DOHH2 (cell line): ENCODE measurements around the gene MYO7B.

Experiments used
- H3F3A ChIP-seq: fragments of 200-600 bp; sonication (generic), shearing (Covaris generic); 2 replicates; pipeline ENCODE4 v1.6.0; 2016; ENCODE audit warnings: antibody characterized with exemption, mild to moderate bottlenecking; ENCODE audit not compliant: control insufficient read depth, insufficient read depth
- H3K27ac ChIP-seq: fragments of 200-600 bp; sonication (generic); 2 replicates; pipeline ENCODE4 v1.5.1; 2014; ENCODE audit warnings: low read depth, mild to moderate bottlenecking, low read length, moderate library complexity
- H3K27me3 ChIP-seq: fragments of 200-600 bp; sonication (generic); 2 replicates; pipeline ENCODE4 v1.6.1; 2014; ENCODE audit warnings: mild to moderate bottlenecking, low read length, mixed read lengths; ENCODE audit not compliant: control insufficient read depth
- H3K36me3 ChIP-seq: fragments of 200-600 bp; sonication (generic); 2 replicates; pipeline ENCODE4 v1.6.1; 2014; ENCODE audit warnings: mild to moderate bottlenecking, low read length, moderate library complexity, mixed read lengths; ENCODE audit not compliant: control insufficient read depth
- H3K4me1 ChIP-seq: fragments of 200-600 bp; sonication (generic); 2 replicates; pipeline ENCODE4 v1.6.1; 2014; ENCODE audit warnings: mild to moderate bottlenecking, low read length, mixed read lengths; ENCODE audit not compliant: control insufficient read depth
- H3K4me2 ChIP-seq: fragments of 200-600 bp; sonication (generic); 2 replicates; pipeline ENCODE4 v1.6.0; 2014; ENCODE audit warnings: mild to moderate bottlenecking, low read length, moderate library complexity
- H3K4me3 ChIP-seq: fragments of 200-600 bp; sonication (generic); 2 replicates; pipeline ENCODE4 v1.5.1; 2014; ENCODE audit warnings: mild to moderate bottlenecking, low read length, mixed read lengths
- H3K79me2 ChIP-seq: fragments of 200-600 bp; sonication (generic); 2 replicates; pipeline ENCODE4 v1.6.1; 2014; ENCODE audit warnings: mild to moderate bottlenecking, low read length, mixed read lengths; ENCODE audit not compliant: control insufficient read depth
- H3K9me2 ChIP-seq: fragments of 200-600 bp; sonication (generic); replicated peaks from 2 replicates; pipeline ENCODE4 v1.6.1; 2014; ENCODE audit warnings: mild to moderate bottlenecking, low read length, mixed read lengths; ENCODE audit not compliant: control insufficient read depth
- H3K9me3 ChIP-seq: fragments of 200-600 bp; sonication (generic); 2 replicates; pipeline ENCODE4 v1.6.1; 2014; ENCODE audit warnings: antibody characterized with exemption, low read length, mixed read lengths; ENCODE audit not compliant: control insufficient read depth, insufficient read depth
- H4K20me1 ChIP-seq: fragments of 200-600 bp; sonication (generic); 2 replicates; pipeline ENCODE4 v1.6.0; 2014; ENCODE audit warnings: low read depth, mild to moderate bottlenecking, antibody characterized with exemption, low read length, moderate library complexity; ENCODE audit not compliant: control insufficient read depth, insufficient read depth
- EZH2phosphoT487 ChIP-seq: fragments of 200-600 bp; sonication (generic); IDR thresholded peaks from 2 replicates; pipeline ENCODE4 v1.6.1; 2017; ENCODE audit warnings: borderline replicate concordance, mild to moderate bottlenecking, antibody characterized with exemption, low read length, moderate library complexity, mixed read lengths
- TF ChIP-seq, protein P1 (sequence below): fragments of 200-600 bp; sonication (generic); IDR thresholded peaks from one replicate; pipeline ENCODE4 v1.5.1; 2014; ENCODE audit warnings: antibody characterized with exemption, mild to moderate bottlenecking, low read depth, low read length; ENCODE audit not compliant: poor library complexity, severe bottlenecking

MYO7B gene

GRCh38 chr2:127579231-127579630, 43.7 kb downstream of the MYO7B start:
- no peaks in the 10 kb centered on the region for H3K36me3 ChIP-seq
- H4K20me1 ChIP-seq: no peaks in the 10 kb centered on the region
- peaks cover 8% of the 10 kb centered on the region for H3F3A ChIP-seq
- no peak overlapping the region for H3K27ac ChIP-seq
- H3K4me3 ChIP-seq: no peak overlapping the region
- 0 out of 2 replicates have a peak, but pooled peaks cover 2% of the 10 kb centered on the region for H3K27me3 ChIP-seq
- no peaks in the 10 kb centered on the region for H3K9me3 ChIP-seq
- H3K79me2 ChIP-seq: no peaks in the 10 kb centered on the region
- no peaks in the 10 kb centered on the region for H3K9me2 ChIP-seq
- no peak overlapping the region for H3K4me2 ChIP-seq
- TF ChIP-seq EZH2phosphoT487: no peak
- TF ChIP-seq, protein P1, sequence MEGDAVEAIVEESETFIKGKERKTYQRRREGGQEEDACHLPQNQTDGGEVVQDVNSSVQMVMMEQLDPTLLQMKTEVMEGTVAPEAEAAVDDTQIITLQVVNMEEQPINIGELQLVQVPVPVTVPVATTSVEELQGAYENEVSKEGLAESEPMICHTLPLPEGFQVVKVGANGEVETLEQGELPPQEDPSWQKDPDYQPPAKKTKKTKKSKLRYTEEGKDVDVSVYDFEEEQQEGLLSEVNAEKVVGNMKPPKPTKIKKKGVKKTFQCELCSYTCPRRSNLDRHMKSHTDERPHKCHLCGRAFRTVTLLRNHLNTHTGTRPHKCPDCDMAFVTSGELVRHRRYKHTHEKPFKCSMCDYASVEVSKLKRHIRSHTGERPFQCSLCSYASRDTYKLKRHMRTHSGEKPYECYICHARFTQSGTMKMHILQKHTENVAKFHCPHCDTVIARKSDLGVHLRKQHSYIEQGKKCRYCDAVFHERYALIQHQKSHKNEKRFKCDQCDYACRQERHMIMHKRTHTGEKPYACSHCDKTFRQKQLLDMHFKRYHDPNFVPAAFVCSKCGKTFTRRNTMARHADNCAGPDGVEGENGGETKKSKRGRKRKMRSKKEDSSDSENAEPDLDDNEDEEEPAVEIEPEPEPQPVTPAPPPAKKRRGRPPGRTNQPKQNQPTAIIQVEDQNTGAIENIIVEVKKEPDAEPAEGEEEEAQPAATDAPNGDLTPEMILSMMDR: no peak
- H3K4me1 ChIP-seq: peaks cover 48% of the 10 kb centered on the region

DNA sequence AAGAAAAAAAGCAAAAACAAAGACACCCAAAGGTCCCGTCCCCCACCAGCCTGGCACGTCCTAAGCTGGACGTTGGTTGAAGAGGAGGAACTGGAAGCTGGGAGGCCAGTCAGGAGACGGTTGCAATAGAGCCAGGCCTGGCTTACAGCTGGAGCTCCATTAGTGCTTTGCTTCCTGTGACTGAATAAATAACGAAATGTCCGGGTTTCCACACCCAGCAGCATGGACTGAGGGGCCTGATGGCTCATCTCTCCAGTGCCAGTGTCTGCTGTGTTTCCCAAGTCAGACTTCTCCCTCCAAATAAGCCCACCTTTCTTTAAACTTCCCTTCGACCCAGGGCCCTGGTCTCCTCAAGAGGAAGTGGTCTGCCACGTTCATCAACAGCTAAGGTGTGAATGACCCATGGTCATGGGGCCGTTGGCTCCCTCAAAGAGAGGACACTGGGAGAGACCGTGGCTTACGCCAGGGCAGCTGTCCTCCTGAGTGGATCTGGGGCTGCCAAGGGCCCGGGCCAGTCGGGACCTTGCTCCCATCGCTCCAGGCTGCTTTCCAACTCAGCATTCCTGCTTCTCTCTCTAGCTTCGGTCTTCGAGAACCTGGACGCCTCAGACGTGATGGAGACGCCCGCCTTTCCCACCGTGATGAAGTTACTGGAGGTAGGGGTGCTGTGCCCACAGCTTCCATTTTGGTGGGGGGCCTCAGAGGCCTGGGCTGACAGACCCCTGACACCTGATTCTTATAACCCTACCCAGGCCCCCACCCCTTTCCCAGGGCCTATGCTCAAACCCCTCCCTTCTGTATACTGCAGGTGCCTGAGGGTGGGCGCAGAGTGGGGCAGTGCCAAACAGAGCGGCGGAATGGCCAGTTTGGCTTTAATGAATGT, 44.9 kb downstream of the MYO7B start:
- H3K4me2 ChIP-seq: no peak overlapping the region
- H3K9me2 ChIP-seq: no peaks in the 10 kb centered on the region
- H3K4me3 ChIP-seq: no peak overlapping the region
- peaks cover 1% of the 10 kb centered on the region; the same call in 1 of the 2 replicates for H3K27me3 ChIP-seq
- no peaks in the 10 kb centered on the region for H3K9me3 ChIP-seq
- H3K4me1 ChIP-seq: peaks cover 39% of the 10 kb centered on the region
- peaks cover 4% of the 10 kb centered on the region for H3F3A ChIP-seq
- H3K79me2 ChIP-seq: no peaks in the 10 kb centered on the region
- H4K20me1 ChIP-seq: no peaks in the 10 kb centered on the region
- no peaks in the 10 kb centered on the region for H3K36me3 ChIP-seq
- H3K27ac ChIP-seq: no peak overlapping the region
- TF ChIP-seq EZH2phosphoT487: no peak
- TF ChIP-seq, protein P1: no peak

DNA sequence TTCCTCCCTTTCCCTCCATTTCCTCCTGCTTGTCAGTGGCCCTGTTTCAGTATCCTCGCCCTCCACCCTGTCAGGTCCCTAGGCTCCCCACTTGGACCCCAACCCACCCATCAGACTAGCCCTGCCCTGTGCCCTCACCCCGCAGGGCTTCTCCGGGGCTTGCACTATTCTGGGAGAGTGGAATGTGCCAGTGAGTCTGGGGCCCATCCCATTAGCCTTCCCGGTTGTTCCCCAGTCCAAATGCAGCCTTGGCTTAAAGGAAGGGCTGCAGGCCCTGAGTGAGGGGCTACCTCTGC, 45.5 kb downstream of the MYO7B start:
- Histone ChIP-seq H3K9me2 (no peaks in the 10 kb centered on the region), H3K79me2 (no peaks in the 10 kb centered on the region), H3K4me2 (no peak overlapping the region), H3F3A (no peaks in the 10 kb centered on the region), H3K27me3 (peaks cover 5% of the 10 kb centered on the region; the same call in 1 of the 2 replicates), H3K9me3 (no peaks in the 10 kb centered on the region), H3K27ac (no peak overlapping the region), H3K4me1 (peaks cover 36% of the 10 kb centered on the region), H4K20me1 (no peaks in the 10 kb centered on the region), H3K36me3 (no peaks in the 10 kb centered on the region), H3K4me3 (no peak overlapping the region)
- TF ChIP-seq, protein P1: no peak
- TF ChIP-seq EZH2phosphoT487: no peak
